HEK293 (cell line): ENCODE data around the gene IL4R.

Experiments
- KLF1 ChIP-seq: fragments of 450-650 bp; formaldehyde crosslinking; IDR thresholded peaks from 2 replicates; pipeline ENCODE4 v1.5.1; 2016; ENCODE audit warnings: missing biosample characterization, missing genetic modification characterization
- TCF7L2 ChIP-seq: IDR thresholded peaks from 2 replicates; pipeline ENCODE4 v1.6.1; 2011; ENCODE audit warnings: low read depth, mild to moderate bottlenecking, inconsistent platforms, low read length, moderate library complexity, borderline replicate concordance
- ZNF274 ChIP-seq, 2 experiments: fragments of 200-500 bp in 1 of 2; fragments of 450-650 bp in 1 of 2; sonication (Bioruptor generic) in 1 of 2; formaldehyde crosslinking in 1 of 2; IDR thresholded peaks; 2 replicates each; pipeline versions ENCODE4 v1.5.1 to v1.6.1; 2014 to 2016; ENCODE audit warnings: borderline replicate concordance in 1 of 2, inconsistent platforms in 1 of 2, low read length in 1 of 2, missing biosample characterization in 1 of 2, missing genetic modification characterization in 1 of 2
- ZNF501 ChIP-seq: fragments of 450-650 bp; formaldehyde crosslinking; IDR thresholded peaks from 2 replicates; pipeline ENCODE4 v1.5.1; 2016; ENCODE audit warnings: missing biosample characterization, missing genetic modification characterization
- ZNF624 ChIP-seq: fragments of 450-650 bp; formaldehyde crosslinking; IDR thresholded peaks from 2 replicates; pipeline ENCODE4 v1.5.1; 2017; ENCODE audit warnings: missing biosample characterization, missing genetic modification characterization
- TF ChIP-seq, protein P1 (sequence below): IDR thresholded peaks from 2 replicates; pipeline ENCODE4 v1.6.1; 2011; ENCODE audit warnings: mild to moderate bottlenecking, low read depth, low read length, borderline replicate concordance
- TF ChIP-seq, protein P2 (sequence below): fragments of 450-650 bp; formaldehyde crosslinking; IDR thresholded peaks from 2 replicates; pipeline ENCODE4 v1.5.1; 2016; ENCODE audit warnings: missing biosample characterization, missing genetic modification characterization
- TF ChIP-seq, protein P3 (sequence below): fragments of 450-650 bp; formaldehyde crosslinking; IDR thresholded peaks from 2 replicates; pipeline ENCODE4 v1.5.1; 2016; ENCODE audit warnings: missing biosample characterization, missing genetic modification characterization

DNA sequence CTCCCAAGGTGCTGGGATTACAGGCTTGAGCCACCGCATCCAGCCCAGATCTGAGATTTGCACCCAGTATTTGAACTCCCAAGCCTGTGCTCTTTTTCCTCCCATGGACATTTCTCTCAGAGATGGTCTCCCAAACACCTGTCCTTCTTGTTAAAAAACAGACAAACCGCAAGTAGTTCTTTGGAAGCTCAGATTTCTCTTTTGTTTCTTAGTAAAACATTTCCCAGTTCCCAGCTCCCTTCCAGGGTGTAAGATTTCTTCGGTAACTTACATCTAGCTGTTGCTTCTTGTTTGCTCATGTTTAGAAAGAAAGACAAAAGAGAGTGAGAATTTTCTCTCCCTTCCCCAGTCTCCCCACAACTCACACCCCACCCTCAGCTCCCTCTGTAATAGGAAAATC is 36.2 kb downstream of the IL4R start:
- TF ChIP-seq ZNF624 (tag by site-specific recombination) = no peak
- TF ChIP-seq KLF1 (tag by site-specific recombination) = no peak
- TF ChIP-seq ZNF501 (tag by site-specific recombination) = no peak
- TF ChIP-seq, protein P1, sequence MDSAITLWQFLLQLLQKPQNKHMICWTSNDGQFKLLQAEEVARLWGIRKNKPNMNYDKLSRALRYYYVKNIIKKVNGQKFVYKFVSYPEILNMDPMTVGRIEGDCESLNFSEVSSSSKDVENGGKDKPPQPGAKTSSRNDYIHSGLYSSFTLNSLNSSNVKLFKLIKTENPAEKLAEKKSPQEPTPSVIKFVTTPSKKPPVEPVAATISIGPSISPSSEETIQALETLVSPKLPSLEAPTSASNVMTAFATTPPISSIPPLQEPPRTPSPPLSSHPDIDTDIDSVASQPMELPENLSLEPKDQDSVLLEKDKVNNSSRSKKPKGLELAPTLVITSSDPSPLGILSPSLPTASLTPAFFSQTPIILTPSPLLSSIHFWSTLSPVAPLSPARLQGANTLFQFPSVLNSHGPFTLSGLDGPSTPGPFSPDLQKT = no peak
- TF ChIP-seq ZNF274 (IDR thresholded peaks at IDR 0.05; ENCODE audit: low read length) = no peak
- no peak for TF ChIP-seq ZNF274 (tag by site-specific recombination; IDR thresholded peaks at IDR 0.05; ENCODE audit: borderline replicate concordance)
- TF ChIP-seq TCF7L2 = no peak
- TF ChIP-seq, protein P2, sequence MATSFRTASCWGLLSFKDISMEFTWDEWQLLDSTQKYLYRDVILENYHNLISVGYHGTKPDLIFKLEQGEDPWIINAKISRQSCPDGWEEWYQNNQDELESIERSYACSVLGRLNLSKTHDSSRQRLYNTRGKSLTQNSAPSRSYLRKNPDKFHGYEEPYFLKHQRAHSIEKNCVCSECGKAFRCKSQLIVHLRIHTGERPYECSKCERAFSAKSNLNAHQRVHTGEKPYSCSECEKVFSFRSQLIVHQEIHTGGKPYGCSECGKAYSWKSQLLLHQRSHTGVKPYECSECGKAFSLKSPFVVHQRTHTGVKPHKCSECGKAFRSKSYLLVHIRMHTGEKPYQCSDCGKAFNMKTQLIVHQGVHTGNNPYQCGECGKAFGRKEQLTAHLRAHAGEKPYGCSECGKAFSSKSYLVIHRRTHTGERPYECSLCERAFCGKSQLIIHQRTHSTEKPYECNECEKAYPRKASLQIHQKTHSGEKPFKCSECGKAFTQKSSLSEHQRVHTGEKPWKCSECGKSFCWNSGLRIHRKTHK (tag by site-specific recombination) = no peak
- TF ChIP-seq, protein P3, sequence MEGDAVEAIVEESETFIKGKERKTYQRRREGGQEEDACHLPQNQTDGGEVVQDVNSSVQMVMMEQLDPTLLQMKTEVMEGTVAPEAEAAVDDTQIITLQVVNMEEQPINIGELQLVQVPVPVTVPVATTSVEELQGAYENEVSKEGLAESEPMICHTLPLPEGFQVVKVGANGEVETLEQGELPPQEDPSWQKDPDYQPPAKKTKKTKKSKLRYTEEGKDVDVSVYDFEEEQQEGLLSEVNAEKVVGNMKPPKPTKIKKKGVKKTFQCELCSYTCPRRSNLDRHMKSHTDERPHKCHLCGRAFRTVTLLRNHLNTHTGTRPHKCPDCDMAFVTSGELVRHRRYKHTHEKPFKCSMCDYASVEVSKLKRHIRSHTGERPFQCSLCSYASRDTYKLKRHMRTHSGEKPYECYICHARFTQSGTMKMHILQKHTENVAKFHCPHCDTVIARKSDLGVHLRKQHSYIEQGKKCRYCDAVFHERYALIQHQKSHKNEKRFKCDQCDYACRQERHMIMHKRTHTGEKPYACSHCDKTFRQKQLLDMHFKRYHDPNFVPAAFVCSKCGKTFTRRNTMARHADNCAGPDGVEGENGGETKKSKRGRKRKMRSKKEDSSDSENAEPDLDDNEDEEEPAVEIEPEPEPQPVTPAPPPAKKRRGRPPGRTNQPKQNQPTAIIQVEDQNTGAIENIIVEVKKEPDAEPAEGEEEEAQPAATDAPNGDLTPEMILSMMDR (tag by site-specific recombination) = no peak
